ENCODE measurements around the gene NDP.

- TF ChIP-seq ZNF133 (tag by site-specific recombination; IDR thresholded peaks at IDR 0.05) (no peak), REST (tag by site-specific recombination; IDR thresholded peaks at IDR 0.05) (no peak), CTCF (tag by site-specific recombination; IDR thresholded peaks at IDR 0.05) (no peak), ZNF146 (tag by site-specific recombination; IDR thresholded peaks at IDR 0.05) (no peak), ZNF670 (tag by site-specific recombination; IDR thresholded peaks at IDR 0.05; ENCODE audit: low read depth) (no peak), ZNF302 (tag by site-specific recombination; IDR thresholded peaks at IDR 0.05; ENCODE audit: low read depth) (no peak), MZF1 (tag by site-specific recombination; IDR thresholded peaks at IDR 0.05; ENCODE audit: borderline replicate concordance) (no peak), ZNF274 (IDR thresholded peaks at IDR 0.05; ENCODE audit: low read length) (no peak), ZNF274 (tag by site-specific recombination; IDR thresholded peaks at IDR 0.05; ENCODE audit: borderline replicate concordance) (no peak), ZBTB7A (tag by site-specific recombination; IDR thresholded peaks at IDR 0.05; ENCODE audit: low read depth) (no peak), ZNF677 (tag by site-specific recombination; IDR thresholded peaks at IDR 0.05) (no peak), ZBTB6 (tag by site-specific recombination; IDR thresholded peaks at IDR 0.05) (no peak), ZNF112 (tag by site-specific recombination; IDR thresholded peaks at IDR 0.05) (no peak)
Measured at GRCh38 chrX:43956034-43956433, 17.2 kb downstream of the NDP start.
